ENCODE measurements around the gene MYO5A.

Gene MYO5A

GRCh38 chr15:52408823-52409222, 119.9 kb downstream of the MYO5A start:
- H3K27me3 ChIP-seq (ENCODE audit: insufficient read depth, low read length, poor library complexity, severe bottlenecking): no peaks in the 10 kb centered on the region
- H3K4me3 ChIP-seq (ENCODE audit: low read length, poor library complexity, severe bottlenecking): no peak overlapping the region
- no peaks in the 10 kb centered on the region for H3K9me3 ChIP-seq (ENCODE audit: insufficient read depth, low read depth, low read length)
- no peaks in the 10 kb centered on the region for H3K79me2 ChIP-seq (ENCODE audit: insufficient read depth, low read length)
- H3K4me1 ChIP-seq (ENCODE audit: insufficient read depth, low read length, poor library complexity, severe bottlenecking): peaks cover 2% of the 10 kb centered on the region
- H2AFZ ChIP-seq (ENCODE audit: low read length): no peak overlapping the region
- H3F3A ChIP-seq (ENCODE audit: low read depth): no peaks in the 10 kb centered on the region
- H3K36me3 ChIP-seq (ENCODE audit: insufficient read depth, low read length): peaks cover 12% of the 10 kb centered on the region; the same call in 1 of the 2 replicates
- H3K9ac ChIP-seq (ENCODE audit: low read depth, low read length, poor library complexity, severe bottlenecking): no peak overlapping the region
- TF ChIP-seq, protein P1, sequence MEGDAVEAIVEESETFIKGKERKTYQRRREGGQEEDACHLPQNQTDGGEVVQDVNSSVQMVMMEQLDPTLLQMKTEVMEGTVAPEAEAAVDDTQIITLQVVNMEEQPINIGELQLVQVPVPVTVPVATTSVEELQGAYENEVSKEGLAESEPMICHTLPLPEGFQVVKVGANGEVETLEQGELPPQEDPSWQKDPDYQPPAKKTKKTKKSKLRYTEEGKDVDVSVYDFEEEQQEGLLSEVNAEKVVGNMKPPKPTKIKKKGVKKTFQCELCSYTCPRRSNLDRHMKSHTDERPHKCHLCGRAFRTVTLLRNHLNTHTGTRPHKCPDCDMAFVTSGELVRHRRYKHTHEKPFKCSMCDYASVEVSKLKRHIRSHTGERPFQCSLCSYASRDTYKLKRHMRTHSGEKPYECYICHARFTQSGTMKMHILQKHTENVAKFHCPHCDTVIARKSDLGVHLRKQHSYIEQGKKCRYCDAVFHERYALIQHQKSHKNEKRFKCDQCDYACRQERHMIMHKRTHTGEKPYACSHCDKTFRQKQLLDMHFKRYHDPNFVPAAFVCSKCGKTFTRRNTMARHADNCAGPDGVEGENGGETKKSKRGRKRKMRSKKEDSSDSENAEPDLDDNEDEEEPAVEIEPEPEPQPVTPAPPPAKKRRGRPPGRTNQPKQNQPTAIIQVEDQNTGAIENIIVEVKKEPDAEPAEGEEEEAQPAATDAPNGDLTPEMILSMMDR (conservative IDR thresholded peaks at IDR 0.05; ENCODE audit: low read length): no peak
- no peak for TF ChIP-seq EZH2phosphoT487 (IDR thresholded peaks at IDR 0.05; ENCODE audit: borderline replicate concordance)
- no peak overlapping the region for H3K4me2 ChIP-seq (ENCODE audit: low read depth, low read length, poor library complexity, severe bottlenecking)
- H3K9me2 ChIP-seq (replicated peaks; ENCODE audit: low read depth, low read length): no peaks in the 10 kb centered on the region
- no peaks in the 10 kb centered on the region for H4K20me1 ChIP-seq (ENCODE audit: insufficient read depth, low read length, poor library complexity, severe bottlenecking)

- TF ChIP-seq EZH2phosphoT487 (IDR thresholded peaks at IDR 0.05; ENCODE audit: borderline replicate concordance): no peak
- TF ChIP-seq, protein P1 (conservative IDR thresholded peaks at IDR 0.05; ENCODE audit: low read length): no peak
- H3K9ac ChIP-seq (ENCODE audit: low read depth, low read length, poor library complexity, severe bottlenecking): no peak overlapping the region
- no peaks in the 10 kb centered on the region for H3K9me2 ChIP-seq (replicated peaks; ENCODE audit: low read depth, low read length)
- peaks cover 12% of the 10 kb centered on the region; the same call in 1 of the 2 replicates for H3K36me3 ChIP-seq (ENCODE audit: insufficient read depth, low read length)
- H4K20me1 ChIP-seq (ENCODE audit: insufficient read depth, low read length, poor library complexity, severe bottlenecking): no peaks in the 10 kb centered on the region
- H3K27me3 ChIP-seq (ENCODE audit: insufficient read depth, low read length, poor library complexity, severe bottlenecking): no peaks in the 10 kb centered on the region
- H3F3A ChIP-seq (ENCODE audit: low read depth): no peaks in the 10 kb centered on the region
- no peak overlapping the region for H3K4me3 ChIP-seq (ENCODE audit: low read length, poor library complexity, severe bottlenecking)
- H3K4me2 ChIP-seq (ENCODE audit: low read depth, low read length, poor library complexity, severe bottlenecking): no peak overlapping the region
- H3K9me3 ChIP-seq (ENCODE audit: insufficient read depth, low read depth, low read length): no peaks in the 10 kb centered on the region
- H2AFZ ChIP-seq (ENCODE audit: low read length): no peak overlapping the region
- H3K79me2 ChIP-seq (ENCODE audit: insufficient read depth, low read length): no peaks in the 10 kb centered on the region
- no peaks in the 10 kb centered on the region for H3K4me1 ChIP-seq (ENCODE audit: insufficient read depth, low read length, poor library complexity, severe bottlenecking)
Observed at GRCh38 chr15:52407374-52407773, 121.3 kb downstream of the MYO5A start.

DNA sequence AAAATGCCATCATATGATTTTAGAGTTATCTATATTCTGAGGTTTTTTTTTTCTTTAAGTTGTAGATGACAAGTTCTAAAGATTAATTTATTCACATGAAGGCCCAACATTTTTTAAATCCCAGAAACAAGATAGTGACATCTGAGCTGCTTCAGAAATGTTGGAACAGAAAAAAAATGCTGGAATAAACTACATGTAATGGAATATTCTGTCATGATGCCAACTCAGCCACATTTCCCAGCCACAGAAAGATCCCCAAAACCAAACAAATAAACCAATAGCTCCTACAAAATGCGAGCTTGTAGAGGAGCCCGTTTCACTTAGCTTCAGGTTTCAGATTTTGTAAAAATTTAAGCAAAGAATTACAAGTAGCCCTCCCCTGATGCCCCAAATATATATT, 122.1 kb downstream of the MYO5A start:
- Histone ChIP-seq H2AFZ (ENCODE audit: low read length) (no peak overlapping the region), H3K27me3 (ENCODE audit: insufficient read depth, low read length, poor library complexity, severe bottlenecking) (no peaks in the 10 kb centered on the region), H3K4me2 (ENCODE audit: low read depth, low read length, poor library complexity, severe bottlenecking) (no peak overlapping the region), H3F3A (ENCODE audit: low read depth) (no peaks in the 10 kb centered on the region), H3K9me3 (ENCODE audit: insufficient read depth, low read depth, low read length) (no peaks in the 10 kb centered on the region), H3K9ac (ENCODE audit: low read depth, low read length, poor library complexity, severe bottlenecking) (no peak overlapping the region), H3K4me3 (ENCODE audit: low read length, poor library complexity, severe bottlenecking) (no peak overlapping the region), H3K79me2 (ENCODE audit: insufficient read depth, low read length) (no peaks in the 10 kb centered on the region), H4K20me1 (ENCODE audit: insufficient read depth, low read length, poor library complexity, severe bottlenecking) (no peaks in the 10 kb centered on the region), H3K9me2 (replicated peaks; ENCODE audit: low read depth, low read length) (no peaks in the 10 kb centered on the region), H3K36me3 (ENCODE audit: insufficient read depth, low read length) (peaks cover 12% of the 10 kb centered on the region; the same call in 1 of the 2 replicates), H3K4me1 (ENCODE audit: insufficient read depth, low read length, poor library complexity, severe bottlenecking) (no peaks in the 10 kb centered on the region)
- no peak for TF ChIP-seq EZH2phosphoT487 (IDR thresholded peaks at IDR 0.05; ENCODE audit: borderline replicate concordance)
- TF ChIP-seq, protein P1 (conservative IDR thresholded peaks at IDR 0.05; ENCODE audit: low read length): no peak

Data from Loucy (cell line).